Mesodermal cell (in vitro differentiated cells): ENCODE data around the gene UBTD2.

ENCODE experiments used
- H3K27ac ChIP-seq: 2 replicates; pipeline ENCODE4 v1.7.0; 2013; ENCODE audit warnings: mild to moderate bottlenecking, low read depth, low read length, moderate library complexity; ENCODE audit not compliant: severe bottlenecking
- H3K36me3 ChIP-seq: 2 replicates; pipeline ENCODE4 v1.7.1; 2013; ENCODE audit warnings: mild to moderate bottlenecking, low read length, moderate library complexity; ENCODE audit not compliant: control insufficient read depth, insufficient read depth
- H3K4me1 ChIP-seq: one replicate; pipeline ENCODE4 v1.7.1; 2013; ENCODE audit warnings: mild to moderate bottlenecking, low read length; ENCODE audit not compliant: insufficient read depth, control insufficient read depth, poor library complexity, severe bottlenecking
- H3K4me3 ChIP-seq: 2 replicates; pipeline ENCODE4 v1.7.0; 2013; ENCODE audit warnings: low read length, control low read depth, mild to moderate bottlenecking; ENCODE audit not compliant: insufficient read depth, poor library complexity, severe bottlenecking; ENCODE audit errors: extremely low read depth
- H3K9me3 ChIP-seq: 2 replicates; pipeline ENCODE4 v1.7.1; 2013; ENCODE audit warnings: mild to moderate bottlenecking, low read length, moderate library complexity; ENCODE audit not compliant: control insufficient read depth
- WGBS, 2 experiments: methylation state at CpG; one replicate each; pipeline ENCODE4 v1.1.5; 2013; ENCODE audit warnings: missing lambda C conversion rate in 2 of 2; ENCODE audit not compliant: insufficient coverage in 2 of 2; 5-methylcytosine and 5-hydroxymethylcytosine counted together

The UBTD2 gene

DNA sequence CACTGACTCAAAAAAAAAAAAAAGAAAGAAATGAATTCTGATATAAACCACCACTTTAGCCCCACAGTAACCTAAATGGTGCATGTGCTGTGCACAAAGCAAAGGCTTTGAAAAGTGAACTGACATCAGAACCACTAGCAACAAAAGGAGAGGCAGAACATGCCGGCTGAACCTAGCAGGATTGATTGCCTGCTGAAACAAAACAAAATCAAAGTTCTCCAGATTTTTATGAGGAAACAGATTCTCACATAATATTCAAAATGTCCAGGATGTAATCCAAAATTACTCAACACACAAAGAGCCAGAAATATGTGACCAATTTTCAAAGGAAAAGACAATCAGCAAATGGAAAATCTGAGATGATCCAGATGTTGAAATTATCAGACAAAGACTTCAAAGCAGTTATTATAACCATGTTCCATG, 37.9 kb downstream of the UBTD2 start:
- Histone ChIP-seq H3K9me3 (no peaks in the 10 kb centered on the region), H3K4me1 (no peaks in the 10 kb centered on the region), H3K27ac (no peak overlapping the region), H3K4me3 (no peak overlapping the region), H3K36me3 (peaks cover 25% of the 10 kb centered on the region)
- 89% methylated on average over 1 of the region's 1 CpG; no CpG with 5 or more reads in 1 of the 2 experiments for WGBS, 2 experiments

DNA sequence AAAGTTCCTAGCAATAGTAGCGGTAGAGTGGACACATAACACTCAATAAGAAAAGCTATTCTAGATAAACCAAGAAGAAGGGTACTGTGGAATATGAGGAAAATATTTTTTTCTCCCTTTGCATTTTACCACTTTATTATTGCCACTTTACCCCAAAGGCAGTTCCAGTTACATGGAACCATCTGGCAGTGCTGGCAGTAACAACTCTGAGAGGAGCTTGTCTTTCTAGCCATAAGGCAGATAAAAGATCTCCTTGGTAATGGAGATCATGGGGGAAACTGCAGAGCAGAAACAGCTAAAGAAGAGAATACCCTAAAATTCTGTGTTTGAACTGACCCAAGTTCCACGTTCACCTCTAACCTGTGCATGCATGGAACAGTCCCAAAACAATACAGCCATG, 38.5 kb downstream of the UBTD2 start:
- Histone ChIP-seq H3K36me3 (peaks cover 25% of the 10 kb centered on the region), H3K27ac (no peak overlapping the region), H3K4me3 (no peak overlapping the region), H3K4me1 (no peaks in the 10 kb centered on the region), H3K9me3 (no peaks in the 10 kb centered on the region)
- WGBS, 2 experiments: 83% methylated on average over 1 of the region's 2 CpGs; no CpG with 5 or more reads in 1 of the 2 experiments

DNA sequence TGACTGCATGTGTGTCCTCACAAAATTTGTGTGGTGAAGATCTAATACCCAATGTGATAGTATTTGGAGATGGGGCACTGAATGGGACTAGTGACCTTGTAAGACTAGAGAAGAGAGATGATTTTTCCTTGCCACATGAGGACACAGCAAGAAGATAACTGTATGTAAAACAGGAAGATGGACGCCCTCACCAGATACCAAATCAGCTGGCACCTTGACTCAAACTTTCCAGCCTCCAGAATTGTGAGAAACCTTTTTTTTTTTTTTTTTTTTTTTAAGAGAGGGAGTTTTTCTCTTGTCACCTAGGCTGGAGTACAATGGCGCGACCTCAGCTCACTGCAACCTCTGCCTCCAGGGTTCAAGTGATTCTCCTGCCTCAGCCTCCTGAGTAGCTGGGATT, 40.3 kb downstream of the UBTD2 start:
- H3K9me3 ChIP-seq: no peaks in the 10 kb centered on the region
- no peak overlapping the region for H3K4me3 ChIP-seq
- no peak overlapping the region for H3K27ac ChIP-seq
- peaks cover under 1% of the 10 kb centered on the region for H3K4me1 ChIP-seq
- peaks cover 20% of the 10 kb centered on the region for H3K36me3 ChIP-seq
- WGBS, 2 experiments: no CpG with 5 or more reads among the region's 3 CpGs

DNA sequence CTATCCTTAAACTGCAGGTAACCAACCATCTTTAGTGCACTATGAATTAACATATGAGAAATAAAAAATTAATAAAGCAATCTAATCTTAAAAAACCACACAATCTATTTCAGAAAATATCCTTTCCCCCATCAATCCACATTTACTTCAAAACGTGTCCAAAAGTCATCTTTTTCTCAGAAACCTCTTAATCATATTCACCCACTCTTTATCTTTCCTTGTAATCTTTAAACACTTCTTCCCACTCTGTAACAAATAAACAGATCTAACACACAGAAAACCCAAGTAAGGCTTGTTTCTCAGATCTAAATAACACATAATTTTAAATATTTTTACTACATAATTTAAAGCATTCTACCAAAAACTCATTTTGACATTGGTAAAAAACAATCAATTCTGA, 45.2 kb downstream of the UBTD2 start:
- no peak overlapping the region for H3K4me3 ChIP-seq
- peaks cover 15% of the 10 kb centered on the region for H3K36me3 ChIP-seq
- H3K4me1 ChIP-seq: peaks cover 12% of the 10 kb centered on the region
- no peaks in the 10 kb centered on the region for H3K9me3 ChIP-seq
- WGBS, 2 experiments: 90 to 100% methylated on average over 1 of the region's 1 CpG
- no peak overlapping the region for H3K27ac ChIP-seq

DNA sequence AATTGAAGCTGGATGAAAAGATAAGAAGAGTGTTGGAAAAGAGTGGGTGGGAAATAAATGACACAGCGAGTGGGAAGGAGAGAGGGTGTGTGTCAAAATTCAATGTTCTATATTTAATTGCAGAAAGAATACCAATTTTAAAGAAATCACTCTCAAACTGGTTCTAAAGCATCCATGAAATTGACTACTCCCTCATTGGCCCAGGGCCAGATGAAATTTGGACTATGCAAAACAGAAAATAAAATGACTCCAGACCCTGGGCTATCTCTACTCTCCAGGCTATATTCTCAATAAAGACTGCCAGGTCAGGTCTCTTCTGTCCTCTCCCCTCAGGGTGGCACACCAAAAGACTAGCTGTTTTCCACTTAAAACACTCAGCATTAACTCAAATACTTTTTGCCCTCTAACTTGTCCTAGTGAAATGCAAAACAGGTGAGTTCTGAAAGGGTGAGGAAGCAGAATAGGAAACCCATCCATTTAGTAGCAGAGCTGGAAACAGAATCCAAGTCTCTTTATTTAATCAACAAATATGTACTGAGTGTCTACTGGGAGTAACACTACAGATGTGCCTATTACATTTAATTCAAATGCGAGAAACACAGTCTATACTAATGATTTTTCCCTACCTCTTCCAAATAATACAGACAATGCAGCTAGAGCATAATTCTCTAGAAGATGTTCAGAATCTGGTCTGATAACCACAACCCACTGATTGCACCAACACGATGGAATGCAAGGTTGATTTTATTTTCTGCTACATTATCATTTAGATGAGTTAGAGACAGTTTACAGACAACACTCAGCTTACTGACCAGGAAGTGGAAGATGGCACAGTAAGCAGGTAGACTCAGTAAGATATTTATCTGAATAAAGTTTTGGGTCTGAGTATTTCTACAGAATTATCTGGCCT, 47.5 kb downstream of the UBTD2 start:
- Histone ChIP-seq H3K36me3 (peaks cover 27% of the 10 kb centered on the region), H3K4me1 (peaks cover 12% of the 10 kb centered on the region), H3K27ac (no peak overlapping the region), H3K9me3 (no peaks in the 10 kb centered on the region), H3K4me3 (no peak overlapping the region)
- 100% methylated on average over 1 of the region's 3 CpGs; no CpG with 5 or more reads in 1 of the 2 experiments for WGBS, 2 experiments

DNA sequence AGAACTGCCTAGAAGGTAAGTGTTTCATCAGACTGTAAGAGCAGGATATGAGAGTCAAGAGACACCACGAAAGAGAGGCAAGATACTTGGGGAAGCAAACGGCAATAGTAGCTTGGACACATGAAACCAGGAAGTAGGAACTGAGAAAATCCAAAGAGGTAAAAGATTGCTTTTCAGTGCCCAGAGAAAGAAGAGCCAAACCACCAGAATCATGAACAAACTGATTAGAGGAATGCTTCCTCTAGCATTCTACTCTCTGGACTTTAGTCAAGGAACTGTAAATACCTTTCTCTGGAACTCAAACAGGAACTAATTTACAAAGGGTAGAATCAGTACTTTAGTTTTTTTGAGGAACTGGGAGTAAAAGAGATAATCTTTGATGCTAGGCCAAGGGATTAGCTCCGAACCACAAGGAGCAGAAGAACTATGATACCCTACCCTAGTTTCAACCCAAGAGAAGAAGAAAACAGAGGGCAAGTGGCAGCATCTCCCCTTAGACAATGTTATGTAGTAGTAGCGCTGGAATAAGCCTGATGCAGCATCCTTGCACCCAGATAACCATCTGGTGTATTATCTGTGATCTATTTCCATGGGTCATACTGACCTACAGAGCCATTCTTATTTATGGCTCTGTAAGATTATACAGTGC, 48.3 kb downstream of the UBTD2 start:
- no peaks in the 10 kb centered on the region for H3K9me3 ChIP-seq
- H3K36me3 ChIP-seq: peaks cover 35% of the 10 kb centered on the region
- peaks cover 12% of the 10 kb centered on the region for H3K4me1 ChIP-seq
- 64 to 65% methylated on average over 2 of the region's 4 CpGs for WGBS, 2 experiments
- no peak overlapping the region for H3K4me3 ChIP-seq
- H3K27ac ChIP-seq: no peak overlapping the region

DNA sequence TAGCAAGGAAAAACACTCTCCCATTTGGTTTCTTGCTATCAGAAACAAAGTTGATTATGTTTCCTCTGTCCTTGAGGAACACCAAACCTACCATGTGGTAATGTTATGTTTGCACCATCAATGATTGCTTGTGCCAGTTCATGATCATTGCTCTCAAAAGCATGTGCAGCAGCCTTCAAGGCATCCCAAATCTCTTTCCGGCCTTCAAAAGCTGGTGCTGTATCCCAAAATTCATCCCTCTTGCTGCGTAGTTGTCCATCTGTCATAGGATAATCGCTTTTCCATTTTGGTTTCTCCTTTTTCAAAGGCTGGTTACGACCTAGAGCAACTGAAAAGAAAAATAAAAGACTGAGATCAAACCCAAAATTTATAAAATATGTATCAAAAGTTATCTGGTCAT, 49.5 kb downstream of the UBTD2 start:
- H3K4me3 ChIP-seq: no peak overlapping the region
- peaks cover 12% of the 10 kb centered on the region for H3K4me1 ChIP-seq
- no peaks in the 10 kb centered on the region for H3K9me3 ChIP-seq
- peaks cover 44% of the 10 kb centered on the region for H3K36me3 ChIP-seq
- H3K27ac ChIP-seq: no peak overlapping the region
- 100% methylated on average over 2 to 3 of the region's 4 CpGs for WGBS, 2 experiments

DNA sequence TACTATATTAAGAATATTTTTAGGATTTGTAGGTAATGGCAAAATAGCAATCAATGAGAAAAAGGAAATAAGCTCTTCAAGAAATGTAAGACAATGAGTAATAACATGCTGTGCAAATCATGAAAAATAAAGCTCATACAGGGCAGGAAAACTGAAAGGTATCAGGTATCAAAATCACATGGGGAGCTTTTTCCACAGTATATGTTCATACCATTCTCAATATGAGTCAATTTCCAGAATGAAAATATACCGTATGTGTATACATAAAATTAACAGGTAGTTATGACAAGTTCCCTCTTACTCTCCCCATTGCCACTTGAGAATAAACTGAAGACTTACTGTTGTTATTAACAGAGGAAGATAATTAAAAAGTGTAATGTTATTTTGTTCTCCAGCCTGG, 53.7 kb downstream of the UBTD2 start:
- Histone ChIP-seq H3K4me3 (no peak overlapping the region), H3K4me1 (no peaks in the 10 kb centered on the region), H3K27ac (no peak overlapping the region), H3K36me3 (peaks cover 81% of the 10 kb centered on the region), H3K9me3 (no peaks in the 10 kb centered on the region)
- WGBS, 2 experiments: no CpG with 5 or more reads among the region's 1 CpG

DNA sequence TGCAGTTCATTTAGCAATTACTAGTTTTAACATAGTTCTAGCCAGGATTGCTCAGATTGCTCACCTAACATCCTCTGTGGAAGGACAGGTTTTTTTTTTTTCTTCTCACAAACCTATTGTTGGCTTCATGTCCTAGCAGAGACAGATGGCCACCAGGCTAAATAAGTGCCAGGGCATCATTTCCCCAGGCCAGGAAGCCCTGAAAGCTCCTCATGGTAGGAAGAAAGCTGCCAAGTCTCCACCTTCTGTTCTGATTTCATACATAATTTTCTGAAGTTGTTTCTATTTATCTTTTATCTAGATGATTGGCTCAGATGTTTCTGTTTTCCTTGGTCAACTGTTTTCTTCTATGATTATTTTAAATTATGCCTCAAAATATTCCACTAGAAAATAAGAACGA, 58.6 kb downstream of the UBTD2 start:
- Histone ChIP-seq H3K27ac (no peak overlapping the region), H3K4me1 (no peaks in the 10 kb centered on the region), H3K4me3 (no peak overlapping the region), H3K9me3 (no peaks in the 10 kb centered on the region), H3K36me3 (peaks cover 88% of the 10 kb centered on the region)
- no CpG with 5 or more reads among the region's 1 CpG for whole genome bisulfite sequencing, 2 experiments

DNA sequence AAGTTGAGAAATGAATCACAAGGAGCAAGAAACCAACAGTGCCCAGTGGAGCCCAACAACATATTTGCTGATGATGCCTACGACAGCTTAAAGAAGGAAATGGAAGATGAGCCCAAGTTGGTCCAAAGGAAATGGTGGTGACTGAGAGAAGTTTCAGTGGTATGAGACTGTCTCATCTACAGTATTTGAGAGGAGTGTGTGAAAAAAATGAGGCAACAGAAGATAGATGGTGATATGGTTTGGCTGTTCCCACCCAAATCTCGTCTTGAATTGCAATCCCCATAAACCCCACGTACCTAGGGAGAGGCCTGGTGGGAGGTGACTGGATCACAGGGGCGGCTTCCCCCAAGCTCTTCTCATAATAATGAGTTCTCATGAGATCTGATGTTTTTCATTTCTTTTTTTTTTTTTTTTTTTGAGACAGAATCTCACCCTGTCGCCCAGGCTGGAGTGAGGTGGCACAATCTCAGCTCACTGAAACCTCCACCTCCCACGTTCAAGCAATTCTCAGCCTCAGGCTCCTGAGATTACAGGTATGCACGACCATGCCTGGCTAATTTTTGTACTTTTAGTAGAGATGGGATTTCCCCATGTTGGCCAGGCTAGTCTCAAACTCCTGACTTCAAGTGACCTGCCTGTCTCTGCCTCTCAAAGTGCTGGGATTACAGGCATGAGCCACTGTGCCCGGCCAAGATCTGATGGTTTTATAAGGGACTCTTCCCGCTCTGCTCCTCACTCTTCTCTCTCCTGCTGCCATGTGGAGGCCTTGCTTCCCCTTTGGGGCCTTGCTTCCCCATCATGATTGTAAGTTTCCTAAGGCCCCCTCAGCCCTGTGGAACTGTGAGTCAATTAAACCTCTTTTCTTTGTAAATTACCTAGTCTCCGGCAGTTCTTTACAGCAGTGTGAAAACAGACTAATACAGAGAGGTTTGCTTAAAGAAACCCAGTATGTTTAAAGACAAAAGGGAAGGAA, 59.4 kb downstream of the UBTD2 start:
- 88 to 100% methylated on average over 4 to 5 of the region's 10 CpGs for WGBS, 2 experiments
- peaks cover 90% of the 10 kb centered on the region for H3K36me3 ChIP-seq
- no peaks in the 10 kb centered on the region for H3K9me3 ChIP-seq
- H3K4me1 ChIP-seq: no peaks in the 10 kb centered on the region
- H3K27ac ChIP-seq: peak overlapping the region; percentile 49
- H3K4me3 ChIP-seq: no peak overlapping the region
